Left cardiac atrium (tissue), 4 donors: ENCODE measurements around the gene UBTD2. TPM values are rescaled to one million over a fixed set of nuclear protein-coding genes. Genes with fewer than 3 reads are reported as not detected.
"Not testable (repeated sequence)": the region's sequence is repeated elsewhere in the genome, so short reads cannot be mapped to it uniquely, and the experiment has no call there.

Experiments
- ATAC-seq, 2 donors: fragments of 200-7000 bp; cut with Tn5 transposase; one replicate each; pipeline ENCODE4 v1.9.1; 2020; ENCODE audit warnings: mild to moderate bottlenecking in 2 of 2, moderate library complexity in 2 of 2
- DNase-seq: peaks from one replicate; pipeline ENCODE4 v3.0.0-alpha.2; 2020
- intact Hi-C, 2 donors: fragments of 100-400 bp; cut with DNase I; formaldehyde crosslinking; loops; one replicate each; pipeline versions ENCODE4 v1.14.1 to v1.15.1; 2022 to 2023
- long read RNA-seq: library from polyadenylated mRNA; unstranded; transcript quantifications from one replicate; pipeline ENCODE4 v2.0.0, GENCODE V29; 2021
- total RNA-seq, 2 donors: library from RNA; stranded (reverse); fragmentation: NEBNext Ultra II Directional; extraction: Animal tissue kit (Norgen Biotek cat#: 25700); gene quantifications; one replicate each; pipeline ENCODE4 v1.2.1, GENCODE V29; 2021
- donor health status: DM: no; HTN: yes; CAD: no.
- donor health status: DM: no; HTN: yes; CAD: no; lungs with severe emphysema.
- donor health status: DM: yes; HTN: yes; CAD: no.
- donor health status: Dilated cardiomyopathy.

UBTD2 gene, protein sequence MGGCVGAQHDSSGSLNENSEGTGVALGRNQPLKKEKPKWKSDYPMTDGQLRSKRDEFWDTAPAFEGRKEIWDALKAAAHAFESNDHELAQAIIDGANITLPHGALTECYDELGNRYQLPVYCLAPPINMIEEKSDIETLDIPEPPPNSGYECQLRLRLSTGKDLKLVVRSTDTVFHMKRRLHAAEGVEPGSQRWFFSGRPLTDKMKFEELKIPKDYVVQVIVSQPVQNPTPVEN
- total RNA-seq = 10 to 100 TPM in 1 of 2 donors, 1 to 10 TPM in 1; 9.7 to 10.9 TPM
- long read RNA-seq, partial matches to known transcripts = 0 of 1 reads
- long read RNA-seq, other reads (novel, unspliced or antisense) = 0 of 1 reads

DNA sequence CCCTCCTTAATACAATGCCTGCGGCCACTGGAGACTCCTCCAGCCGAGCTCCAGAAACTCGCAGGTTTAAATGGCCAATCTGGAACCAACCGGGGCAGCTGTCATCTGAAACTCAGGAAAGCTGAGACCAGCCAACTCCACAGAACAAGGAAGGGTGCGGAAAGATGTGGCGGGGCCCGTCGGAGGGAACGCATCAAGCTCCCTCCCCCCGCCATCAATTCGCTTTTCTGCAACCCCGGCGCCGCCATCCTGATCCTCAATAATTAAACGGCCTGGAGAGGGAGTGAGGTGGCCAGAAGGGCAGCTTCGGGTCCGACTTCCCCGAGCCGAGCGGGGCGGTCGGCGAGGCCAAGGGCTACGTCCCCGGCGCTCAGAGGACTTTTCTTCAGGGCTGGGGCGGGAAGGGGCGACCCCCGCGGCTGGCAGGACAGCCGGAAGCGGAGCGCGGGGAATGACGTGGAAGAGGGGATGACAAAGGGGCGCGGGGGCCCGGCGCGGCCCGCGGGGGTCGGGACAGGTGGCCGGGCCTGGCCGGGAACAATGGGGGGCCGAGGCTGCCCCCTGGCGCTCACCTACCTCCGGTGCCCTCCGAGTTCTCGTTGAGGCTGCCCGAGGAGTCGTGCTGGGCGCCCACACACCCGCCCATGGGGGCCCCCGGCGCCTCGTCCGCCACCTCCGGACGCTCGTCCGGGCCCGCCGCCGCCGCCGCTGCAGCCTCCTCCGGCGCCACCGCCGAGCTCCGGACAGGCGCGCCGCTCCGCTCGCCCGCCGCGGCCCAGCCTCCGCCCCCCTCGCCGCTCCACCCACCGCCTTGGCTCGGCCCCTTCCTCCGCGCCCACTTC lies at the start of gene UBTD2:
Gene UBTD2 (minus strand): TSS at position 745 of the 842 bp plus-strand sequence. CDS start 99 bp downstream, at position 646.
- peak; percentile 86 for DNase-seq
- peak; percentile 90 to 93 for ATAC-seq
- intact Hi-C loops = loop anchor here in 1 of 2 donors (5.0 kb wide), 1 partner anchor 96 kb away; the partner anchor contains the start of gene STK10

DNA sequence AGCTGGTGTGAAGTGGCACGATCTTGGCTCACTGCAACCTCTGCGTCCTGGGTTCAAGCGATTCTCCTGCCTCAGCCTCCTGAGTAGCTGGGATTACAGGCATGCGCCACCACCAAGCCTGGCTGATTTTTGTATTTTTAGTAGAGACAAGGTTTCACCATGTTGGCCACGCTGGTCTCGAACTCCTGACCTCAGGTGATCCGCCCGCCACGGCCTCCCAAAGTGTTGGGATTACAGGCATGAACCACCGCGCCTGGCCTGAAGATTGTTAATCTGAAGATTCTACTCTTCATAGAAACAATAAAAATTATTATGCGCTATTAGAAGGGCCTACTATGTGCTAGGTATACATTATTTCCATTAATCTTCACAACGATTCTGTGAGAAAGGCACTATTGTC lies 43.3 kb upstream of the UBTD2 start:
- DNase-seq, intact Hi-C loops: not testable (repeated sequence)

DNA sequence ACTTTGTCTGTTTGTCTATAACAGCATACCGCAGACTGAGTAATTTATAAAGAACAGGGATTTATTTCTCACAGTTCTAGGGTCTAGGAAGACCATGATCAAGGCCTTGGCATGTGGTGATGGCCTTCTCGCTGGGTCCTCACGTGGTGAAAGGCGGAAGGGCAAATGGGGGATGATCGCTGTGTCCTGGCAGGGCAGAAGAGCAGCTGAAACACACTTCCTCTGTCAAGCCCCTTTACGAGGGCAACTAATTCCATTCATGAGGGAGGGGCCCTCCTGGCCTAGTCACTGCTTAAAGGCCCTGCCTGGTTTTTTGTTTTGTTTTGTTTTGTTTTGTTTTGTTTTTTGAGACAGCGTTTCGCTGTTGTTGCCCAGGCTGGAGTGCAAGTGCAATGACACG lies 41.9 kb upstream of the UBTD2 start:
- DNase-seq (no peak), ATAC-seq (no peak)
- intact Hi-C loops = no loop called here

More for the DNA sequence above, 43.3 kb upstream of the UBTD2 start:
- ATAC-seq = not testable (repeated sequence)

DNA sequence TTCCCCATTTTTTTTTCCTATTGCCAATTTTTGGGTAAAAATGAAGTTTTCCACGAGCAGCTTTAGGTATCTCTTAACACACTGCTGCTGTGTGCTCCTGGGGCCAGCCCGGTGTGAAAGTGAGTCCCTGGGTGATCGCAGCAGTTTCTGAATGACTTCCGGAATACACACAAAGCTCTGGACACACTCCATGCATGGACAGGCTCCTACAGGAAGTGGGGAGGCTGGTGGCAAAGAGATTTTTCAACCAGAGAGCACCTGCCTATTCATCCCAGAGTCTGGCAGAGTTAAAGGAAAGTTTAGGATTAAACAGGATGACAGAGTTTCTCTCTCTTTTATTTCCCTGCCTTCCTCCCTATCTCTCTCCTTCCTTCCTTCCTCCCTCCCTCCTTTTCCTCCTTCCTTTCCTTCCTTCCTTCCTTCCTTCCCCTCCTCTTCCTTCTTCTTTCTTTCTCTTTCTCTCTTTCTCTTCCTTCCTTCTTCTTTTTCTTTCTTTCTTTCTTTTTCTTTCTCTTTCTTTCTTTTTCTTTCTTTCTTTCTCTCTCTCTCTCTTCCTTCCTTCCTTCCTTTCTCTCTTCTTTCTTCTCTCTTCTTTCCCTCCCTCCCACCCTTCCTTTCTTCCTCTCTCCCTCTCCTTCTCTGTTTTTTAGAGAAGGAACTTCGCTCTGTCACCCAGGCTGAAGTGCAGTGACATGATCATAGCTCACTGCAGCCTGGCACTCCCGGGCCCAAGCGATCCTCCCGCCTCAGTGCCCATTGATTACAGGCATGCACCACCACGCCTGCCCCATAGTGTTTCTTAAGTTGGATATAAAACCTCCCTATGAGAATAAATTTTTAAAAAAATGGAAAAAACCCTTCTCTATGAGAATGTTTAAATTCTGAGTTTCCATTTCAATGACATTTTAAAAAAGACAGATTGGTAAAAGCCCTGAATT lies 38.7 kb upstream of the UBTD2 start:
- ATAC-seq (no peak), DNase-seq (no peak)
- intact Hi-C loops = no loop called here

DNA sequence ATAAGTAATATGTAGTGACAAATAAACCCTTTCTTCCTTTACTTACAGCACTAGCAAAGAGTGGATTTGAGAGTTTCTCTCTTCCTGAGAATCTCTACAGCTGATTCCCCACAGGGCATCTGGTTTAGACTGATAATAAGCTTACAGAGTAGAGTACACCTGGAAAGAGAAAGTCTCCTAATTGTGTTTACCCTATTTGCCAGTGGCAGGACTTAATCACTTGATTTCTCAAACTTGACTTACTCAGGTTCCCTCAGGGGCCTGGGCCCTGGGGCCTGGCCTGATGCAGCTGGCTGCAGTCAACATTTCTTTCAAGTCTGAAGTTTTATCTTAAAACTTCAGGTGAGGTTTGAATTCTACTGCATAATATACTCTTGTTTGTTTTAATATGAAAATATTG lies 38.0 kb upstream of the UBTD2 start:
- ATAC-seq = no peak
- no peak for DNase-seq
- intact Hi-C loops = no loop called here

DNA sequence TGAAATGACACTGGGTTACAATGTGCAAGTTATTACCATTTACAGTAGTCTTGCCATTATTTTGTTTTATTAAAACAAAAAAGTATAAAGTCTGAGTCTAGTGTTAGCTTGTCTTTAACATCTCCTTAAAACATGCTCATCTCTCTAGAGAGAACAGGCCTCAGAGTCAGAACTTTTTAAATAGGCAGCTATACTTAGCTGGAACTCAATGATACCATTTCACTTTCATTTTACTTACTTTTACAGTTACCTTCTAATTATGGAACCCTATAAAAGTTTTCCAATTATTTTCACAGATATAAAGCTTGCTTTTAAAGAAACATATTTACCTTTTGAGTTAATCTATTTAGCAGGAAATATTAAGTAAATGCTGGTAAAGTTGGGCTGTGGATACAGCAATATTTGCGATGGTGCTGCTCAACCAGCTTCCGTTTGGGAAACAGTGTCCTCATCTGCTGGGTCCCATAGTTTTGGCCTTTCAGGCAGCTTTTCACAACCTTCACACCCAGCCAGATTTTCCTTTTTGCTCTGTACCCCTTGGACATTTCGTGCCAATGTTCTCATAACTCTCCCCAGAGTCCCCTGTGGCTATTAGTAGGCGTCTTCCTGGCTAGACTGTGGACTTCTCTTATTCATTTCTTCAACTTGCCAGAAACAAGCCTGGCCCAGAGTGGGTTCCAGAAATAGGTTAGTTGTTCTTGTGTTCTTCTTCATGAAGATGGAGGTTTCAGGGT lies 36.3 kb upstream of the UBTD2 start:
- intact Hi-C loops = no loop called here

DNA sequence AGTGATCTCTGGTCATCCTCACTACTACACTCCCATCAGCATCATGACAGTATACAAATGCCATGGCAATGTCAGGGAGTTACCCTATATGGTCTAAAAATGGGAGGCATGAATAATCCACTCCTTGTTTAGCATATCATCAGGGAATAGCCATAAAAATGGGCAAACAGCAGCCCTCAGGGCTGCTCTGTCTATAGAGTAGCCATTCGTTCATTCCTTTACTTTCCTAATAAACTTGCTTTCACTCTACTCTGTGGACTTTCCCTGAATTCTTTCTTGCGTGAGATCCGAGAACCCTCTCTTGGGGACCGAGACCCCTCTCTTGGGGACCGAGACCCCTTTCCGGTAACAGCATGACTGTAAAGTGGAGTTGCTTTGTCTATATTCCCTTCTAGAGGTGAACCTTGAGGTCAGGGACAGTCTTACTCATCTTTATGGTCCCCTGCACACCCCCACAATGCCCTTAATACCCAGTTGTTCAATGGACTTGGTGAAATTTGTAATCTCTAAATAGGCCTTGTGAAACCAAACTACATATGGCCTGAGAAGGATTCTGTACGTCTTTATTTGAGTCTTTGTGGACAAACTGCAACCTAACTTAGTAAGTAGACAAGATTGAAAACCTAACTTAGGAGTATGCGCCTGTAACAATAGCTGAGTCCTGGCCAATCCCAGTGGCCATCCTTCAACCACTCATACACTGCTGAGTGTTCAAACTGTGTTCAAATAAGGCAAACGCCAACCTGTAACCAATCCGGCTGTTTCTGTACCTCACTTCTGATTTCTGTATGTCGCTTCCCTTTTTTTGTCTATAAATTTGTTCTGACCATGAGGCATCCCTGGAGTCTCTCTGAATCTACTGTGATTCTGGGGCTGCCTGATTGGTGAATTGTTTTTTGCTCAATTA lies 32.3 kb upstream of the UBTD2 start:
- DNase-seq (no peak), ATAC-seq (no peak)
- intact Hi-C loops = no loop called here

More for the DNA sequence above, 36.3 kb upstream of the UBTD2 start:
- peak; percentile 56 to 84 for ATAC-seq
- DNase-seq = no peak

DNA sequence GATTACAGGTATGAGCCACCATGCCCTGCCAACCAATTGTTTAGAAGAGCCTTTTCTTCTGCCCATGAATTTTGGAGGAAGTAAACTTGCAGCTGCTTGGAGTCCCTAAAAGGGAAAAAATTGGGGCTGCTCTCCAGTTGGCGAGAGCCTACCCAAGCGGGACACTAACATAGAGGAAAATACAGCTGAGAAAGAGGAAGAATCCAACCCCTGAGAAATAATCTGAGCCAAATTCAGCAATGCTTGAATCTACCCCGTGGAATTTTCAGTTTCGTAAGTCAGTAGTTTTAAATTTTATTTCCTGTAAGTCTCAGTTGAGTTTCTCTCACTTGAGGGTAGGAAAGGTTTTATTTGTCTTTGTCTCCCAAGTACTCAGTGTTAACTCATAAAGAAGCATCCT lies 30.4 kb upstream of the UBTD2 start:
- no peak for ATAC-seq
- DNase-seq = no peak
- intact Hi-C loops = no loop called here

DNA sequence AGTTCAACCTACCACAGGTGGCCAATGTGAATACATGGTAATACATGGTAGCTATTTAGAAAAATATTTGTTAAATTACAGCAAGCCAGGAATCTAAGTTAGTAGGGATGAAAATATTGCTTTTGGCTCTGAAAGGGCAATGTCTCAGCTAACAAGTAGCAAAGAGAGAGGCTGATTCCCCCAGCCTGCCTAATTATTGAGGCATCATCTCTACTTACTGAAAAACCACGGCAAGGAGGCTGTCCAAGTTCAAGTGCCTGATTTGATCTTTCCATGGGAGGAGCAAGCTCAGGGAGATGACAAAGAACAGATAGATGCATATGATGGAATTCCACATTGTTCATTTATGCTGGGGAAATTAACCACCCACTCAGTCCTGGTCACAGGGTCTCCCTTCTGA lies 28.7 kb upstream of the UBTD2 start:
- ATAC-seq (no peak), DNase-seq (no peak)
- intact Hi-C loops = no loop called here

DNA sequence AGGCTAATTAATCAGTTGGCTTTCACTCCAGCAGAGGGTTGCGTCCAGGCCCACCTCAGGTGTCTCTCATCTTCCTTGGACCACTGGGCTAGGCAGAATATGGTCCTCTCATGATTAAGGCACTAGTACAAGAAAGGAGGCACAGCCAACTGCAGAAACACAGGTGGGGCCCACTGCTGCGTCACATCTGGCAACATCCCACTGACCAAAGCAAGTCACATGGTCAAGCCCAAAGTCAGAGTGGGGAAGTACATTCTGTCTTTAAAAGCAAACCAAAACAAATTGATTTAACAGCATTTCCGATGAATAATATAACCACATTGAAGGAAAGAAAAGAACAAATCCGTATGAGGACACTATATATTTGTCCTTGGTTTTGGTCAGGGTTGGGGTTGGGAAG lies 28.0 kb upstream of the UBTD2 start:
- peak; percentile 28 for DNase-seq
- no peak for ATAC-seq
- intact Hi-C loops = no loop called here

DNA sequence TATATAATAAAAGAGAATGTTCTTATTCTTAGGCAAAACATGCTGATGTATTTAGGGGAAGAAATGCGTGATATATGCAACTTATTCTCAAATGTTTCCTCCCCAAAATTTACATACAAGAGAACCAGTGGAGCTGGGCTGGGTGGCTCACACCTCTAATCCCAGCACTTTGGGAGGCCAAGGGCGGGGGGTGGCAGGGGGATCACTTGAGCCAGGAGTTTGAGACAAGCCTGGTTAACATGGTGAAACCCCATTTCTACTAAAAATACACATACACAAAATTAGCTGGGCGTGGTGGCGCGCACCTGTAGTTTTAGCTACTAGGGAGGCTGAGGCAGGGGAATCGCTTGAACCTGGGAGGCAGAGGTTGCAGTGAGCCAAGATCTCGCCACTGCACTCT lies 27.5 kb upstream of the UBTD2 start:
- ATAC-seq (no peak), DNase-seq (no peak)
- intact Hi-C loops = no loop called here

DNA sequence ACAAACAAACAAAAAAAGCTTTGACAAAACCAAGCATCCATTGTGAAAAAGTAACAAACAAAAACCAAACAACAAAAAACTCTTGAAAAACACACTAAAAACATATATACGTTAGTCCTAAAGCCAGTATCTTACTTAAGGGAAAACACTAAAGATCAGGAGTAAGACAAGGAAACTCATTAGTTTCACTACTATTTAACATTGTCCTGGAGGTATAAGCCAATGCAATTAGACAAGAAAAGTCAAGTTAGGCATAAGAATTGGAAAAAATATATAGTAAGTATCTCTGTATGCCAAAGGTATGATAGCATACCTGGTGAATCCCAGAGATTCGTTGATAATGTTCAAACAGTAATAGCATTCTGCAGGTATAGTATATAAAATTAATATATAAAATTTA lies 21.8 kb upstream of the UBTD2 start:
- DNase-seq = no peak
- intact Hi-C loops = no loop called here
- no peak for ATAC-seq

DNA sequence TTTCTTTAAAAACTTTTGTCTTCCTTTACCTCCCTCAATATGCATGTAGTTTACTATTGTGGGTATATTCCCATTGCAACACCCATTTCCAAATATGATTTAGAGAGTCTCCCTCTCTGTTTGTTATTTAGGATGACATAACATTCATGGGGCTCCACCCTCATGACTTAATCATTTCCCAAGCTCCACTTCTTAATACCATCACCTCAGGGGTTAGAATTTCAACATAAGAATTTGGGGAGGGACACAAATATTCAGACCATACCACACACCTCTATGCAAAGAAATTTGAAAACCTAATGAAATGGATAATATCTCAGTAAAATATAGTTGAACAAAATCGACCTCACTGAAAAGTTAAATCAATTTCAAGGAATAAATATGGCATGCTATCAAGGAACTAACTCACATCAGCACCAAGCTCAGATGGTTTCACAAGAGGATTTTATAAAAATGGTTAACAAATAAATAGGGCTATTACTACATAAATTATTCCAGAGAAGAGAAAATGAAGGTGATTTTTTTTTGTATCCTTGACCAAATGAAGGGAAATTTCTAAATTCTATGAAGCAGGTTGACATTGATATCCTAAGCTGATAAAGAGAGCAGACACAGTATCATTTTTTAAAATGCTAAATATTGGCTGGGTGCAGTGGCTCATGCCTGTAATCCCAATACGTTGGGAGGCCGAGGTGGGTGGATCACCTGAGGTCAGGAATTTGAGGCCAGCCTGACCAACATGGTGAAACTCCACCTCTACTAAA lies 20.2 kb upstream of the UBTD2 start:
- no peak for DNase-seq
- intact Hi-C loops = no loop called here
- ATAC-seq = no peak

DNA sequence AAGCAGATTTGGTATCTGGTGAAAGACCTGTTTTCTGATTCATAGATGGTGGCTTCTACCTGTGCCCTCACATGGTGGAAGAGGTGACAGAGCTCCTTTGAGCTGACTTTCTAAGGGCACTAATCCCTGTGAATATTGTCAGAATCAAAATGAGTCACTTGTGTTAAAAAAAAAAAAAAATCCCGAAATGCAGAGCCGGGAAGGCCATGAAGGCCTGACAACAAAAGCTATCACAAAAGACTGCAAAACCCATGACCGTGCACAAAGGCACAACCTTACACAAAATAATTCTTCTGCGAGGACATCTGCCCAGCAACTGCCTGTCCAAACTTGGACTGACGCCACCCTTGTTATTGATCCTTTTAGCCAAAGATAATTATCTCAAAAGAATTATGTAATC lies 19.6 kb upstream of the UBTD2 start:
- intact Hi-C loops = no loop called here
- ATAC-seq = no peak
- DNase-seq = no peak

DNA sequence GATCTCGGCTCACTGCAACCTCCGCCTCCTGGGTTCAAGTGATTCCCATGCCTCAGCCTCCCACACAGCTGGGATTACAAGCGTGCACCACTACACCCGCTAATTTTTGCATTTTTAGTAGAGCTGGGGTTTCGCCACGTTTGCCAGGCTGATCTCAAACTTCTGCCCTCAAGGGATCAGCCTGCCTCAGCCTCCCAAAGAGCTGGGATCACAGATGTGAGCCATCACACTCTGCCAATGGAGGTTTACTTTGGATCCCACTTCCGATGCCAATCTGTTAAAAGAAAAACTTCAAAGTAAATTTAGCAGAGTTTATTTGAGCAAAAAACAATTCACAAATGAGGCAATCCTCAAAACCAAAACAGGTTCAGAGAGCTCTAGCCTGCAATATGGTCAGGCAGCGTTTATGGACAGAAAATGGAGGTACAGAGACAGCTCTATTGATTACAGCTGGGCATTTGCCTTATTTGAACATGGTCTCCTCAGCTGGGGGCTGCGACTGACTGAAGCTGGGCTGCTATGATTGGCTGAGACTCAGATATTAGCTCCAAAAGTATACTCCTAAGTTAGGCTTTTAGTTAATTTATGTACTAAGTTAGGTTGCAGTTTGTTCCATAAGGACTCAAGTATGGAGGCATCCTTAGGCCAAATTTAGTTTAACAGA lies 18.6 kb upstream of the UBTD2 start:
- ATAC-seq (no peak), DNase-seq (no peak)
- intact Hi-C loops = no loop called here

DNA sequence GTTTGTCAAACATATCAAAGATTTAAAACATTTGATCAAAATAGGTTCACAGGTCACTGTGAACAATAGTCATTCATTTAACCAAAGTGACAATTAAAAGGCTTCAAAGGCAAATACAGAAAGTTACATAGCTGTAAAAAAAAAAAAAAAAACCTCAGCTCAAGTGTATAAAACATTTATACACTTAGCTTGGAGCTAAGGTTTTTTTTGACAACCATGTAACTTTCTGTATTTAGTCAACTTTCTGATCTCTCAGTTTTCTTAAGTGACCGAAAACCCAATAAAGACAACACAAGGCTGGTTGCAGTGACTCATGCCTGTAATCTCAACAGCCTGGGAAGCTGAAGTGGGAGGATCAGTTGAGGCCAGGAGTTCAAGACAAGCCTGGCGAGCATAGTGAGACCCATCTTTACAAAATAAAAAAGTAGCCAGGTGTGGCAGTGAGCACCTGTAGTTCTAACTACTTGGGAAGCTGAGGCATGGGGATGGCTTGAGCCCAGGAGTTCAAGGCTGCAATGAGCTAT lies 16.4 kb upstream of the UBTD2 start:
- peak in 1 of 2 donors; percentile 41 for ATAC-seq
- DNase-seq = no peak
- intact Hi-C loops = no loop called here
